HFFc6 (cell line): ENCODE results near the gene L3MBTL1. TPM values are rescaled to one million over a fixed set of nuclear protein-coding genes. Genes with fewer than 3 reads are reported as not detected.

Source experiments
- DNase-seq: peaks from one replicate; pipeline ENCODE4 v3.0.0-alpha.2; 2018
- H3K27ac Mint-ChIP-seq: 2 replicates; pipeline ENCODE4 v1.8.0; 2020; ENCODE audit warnings: mild to moderate bottlenecking, mixed read lengths
- H3K27me3 Mint-ChIP-seq: 2 replicates; pipeline ENCODE4 v1.8.0; 2021; ENCODE audit warnings: mild to moderate bottlenecking, moderate library complexity, mixed read lengths; ENCODE audit not compliant: insufficient read depth
- H3K36me3 Mint-ChIP-seq: 2 replicates; pipeline ENCODE4 v1.8.0; 2021; ENCODE audit warnings: low read depth, mixed read lengths
- H3K4me1 Mint-ChIP-seq: 2 replicates; pipeline ENCODE4 v1.8.0; 2020; ENCODE audit warnings: low read depth, mixed read lengths
- H3K4me3 Mint-ChIP-seq: 2 replicates; pipeline ENCODE4 v1.8.0; 2020; ENCODE audit warnings: mild to moderate bottlenecking, moderate library complexity, mixed read lengths
- H3K9me3 Mint-ChIP-seq: 2 replicates; pipeline ENCODE4 v1.8.0; 2020; ENCODE audit warnings: mild to moderate bottlenecking, mixed read lengths
- total RNA-seq, 6 experiments: library from RNA; stranded (reverse); fragmentation: NEBNext Ultra II Directional; extraction: Animal tissue kit (Norgen Biotek cat#: 25700); gene quantifications; 2 replicates in 1 of 6; 3 replicates in 5 of 6; pipeline ENCODE4 v1.2.3, GENCODE V29; 2021
- TF ChIP-seq, protein P1 (sequence below): fragments of 200-600 bp; sonication (generic); IDR thresholded peaks from 2 replicates; pipeline ENCODE4 v1.5.0; 2021; ENCODE audit warnings: antibody characterized with exemption, mild to moderate bottlenecking

The L3MBTL1 gene
- total RNA-seq, 6 experiments from 2014 or later: 1.8 to 2.9 (median 2.3) TPM

DNA sequence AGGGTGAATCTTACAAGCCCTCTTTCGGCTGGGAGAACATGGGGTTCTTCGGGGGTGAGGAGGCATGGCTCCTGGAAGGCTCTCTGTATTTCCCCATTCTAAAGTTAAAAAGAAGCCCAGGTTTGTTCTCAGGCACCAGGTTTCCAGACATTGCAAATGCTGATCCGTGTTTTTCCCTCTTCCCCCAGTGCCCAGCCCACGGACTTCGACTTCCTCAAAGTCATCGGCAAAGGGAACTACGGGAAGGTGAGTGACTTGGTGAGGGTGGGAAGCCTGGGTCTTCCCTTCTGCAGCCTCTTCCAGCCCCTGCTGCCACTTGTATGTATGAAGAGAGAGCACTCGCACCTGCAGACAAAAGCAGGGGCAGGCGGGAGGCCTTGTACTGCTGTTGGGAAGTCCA, 60.0 kb downstream of the L3MBTL1 start:
- Mint-ChIP-seq H3K36me3 (no peaks in the 10 kb centered on the region), H3K27ac (no peak overlapping the region), H3K9me3 (no peaks in the 10 kb centered on the region), H3K27me3 (peaks cover 29% of the 10 kb centered on the region), H3K4me1 (no peaks in the 10 kb centered on the region), H3K4me3 (no peak overlapping the region)
- TF ChIP-seq, protein P1, sequence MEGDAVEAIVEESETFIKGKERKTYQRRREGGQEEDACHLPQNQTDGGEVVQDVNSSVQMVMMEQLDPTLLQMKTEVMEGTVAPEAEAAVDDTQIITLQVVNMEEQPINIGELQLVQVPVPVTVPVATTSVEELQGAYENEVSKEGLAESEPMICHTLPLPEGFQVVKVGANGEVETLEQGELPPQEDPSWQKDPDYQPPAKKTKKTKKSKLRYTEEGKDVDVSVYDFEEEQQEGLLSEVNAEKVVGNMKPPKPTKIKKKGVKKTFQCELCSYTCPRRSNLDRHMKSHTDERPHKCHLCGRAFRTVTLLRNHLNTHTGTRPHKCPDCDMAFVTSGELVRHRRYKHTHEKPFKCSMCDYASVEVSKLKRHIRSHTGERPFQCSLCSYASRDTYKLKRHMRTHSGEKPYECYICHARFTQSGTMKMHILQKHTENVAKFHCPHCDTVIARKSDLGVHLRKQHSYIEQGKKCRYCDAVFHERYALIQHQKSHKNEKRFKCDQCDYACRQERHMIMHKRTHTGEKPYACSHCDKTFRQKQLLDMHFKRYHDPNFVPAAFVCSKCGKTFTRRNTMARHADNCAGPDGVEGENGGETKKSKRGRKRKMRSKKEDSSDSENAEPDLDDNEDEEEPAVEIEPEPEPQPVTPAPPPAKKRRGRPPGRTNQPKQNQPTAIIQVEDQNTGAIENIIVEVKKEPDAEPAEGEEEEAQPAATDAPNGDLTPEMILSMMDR: no peak
- DNase-seq: no peak

DNA sequence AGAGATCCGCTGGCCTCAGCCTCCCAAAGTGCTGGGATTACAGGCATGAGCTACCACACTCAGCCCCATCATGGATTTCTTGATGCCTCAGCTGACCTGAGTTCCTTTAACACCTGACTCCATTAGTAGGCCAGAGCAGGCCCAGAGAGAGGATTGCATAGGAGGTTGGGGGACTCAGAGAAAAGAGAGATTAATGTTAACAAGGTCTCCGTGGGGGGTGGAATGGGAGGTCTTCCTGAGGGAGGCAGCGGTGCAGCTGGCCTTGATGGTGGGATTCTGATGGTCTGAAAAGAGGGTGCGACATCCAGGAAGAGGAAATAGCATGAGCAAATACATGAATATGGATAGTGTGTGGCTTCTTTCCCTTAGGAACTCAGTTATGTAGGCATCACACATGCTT, 61.2 kb downstream of the L3MBTL1 start:
- no peak overlapping the region for H3K4me3 Mint-ChIP-seq
- peaks cover 29% of the 10 kb centered on the region for H3K27me3 Mint-ChIP-seq
- TF ChIP-seq, protein P1: no peak
- H3K9me3 Mint-ChIP-seq: no peaks in the 10 kb centered on the region
- no peaks in the 10 kb centered on the region for H3K4me1 Mint-ChIP-seq
- no peak for DNase-seq
- H3K27ac Mint-ChIP-seq: no peak overlapping the region
- H3K36me3 Mint-ChIP-seq: no peaks in the 10 kb centered on the region

DNA sequence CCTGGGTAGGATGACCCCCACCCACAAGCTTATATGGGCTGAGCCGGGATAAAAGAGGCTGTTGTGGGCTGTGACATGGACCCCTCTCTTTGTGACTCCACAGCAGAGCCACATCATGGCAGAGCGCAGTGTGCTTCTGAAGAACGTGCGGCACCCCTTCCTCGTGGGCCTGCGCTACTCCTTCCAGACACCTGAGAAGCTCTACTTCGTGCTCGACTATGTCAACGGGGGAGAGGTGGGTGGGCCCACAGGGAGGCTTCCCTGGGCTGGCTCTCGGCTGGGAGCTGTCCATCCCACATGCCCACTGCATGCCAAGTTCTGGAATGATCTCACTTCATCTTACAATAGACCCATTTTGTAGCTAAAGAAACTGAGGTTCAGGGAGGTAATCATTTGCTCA, 61.8 kb downstream of the L3MBTL1 start:
- H3K9me3 Mint-ChIP-seq: no peaks in the 10 kb centered on the region

DNA sequence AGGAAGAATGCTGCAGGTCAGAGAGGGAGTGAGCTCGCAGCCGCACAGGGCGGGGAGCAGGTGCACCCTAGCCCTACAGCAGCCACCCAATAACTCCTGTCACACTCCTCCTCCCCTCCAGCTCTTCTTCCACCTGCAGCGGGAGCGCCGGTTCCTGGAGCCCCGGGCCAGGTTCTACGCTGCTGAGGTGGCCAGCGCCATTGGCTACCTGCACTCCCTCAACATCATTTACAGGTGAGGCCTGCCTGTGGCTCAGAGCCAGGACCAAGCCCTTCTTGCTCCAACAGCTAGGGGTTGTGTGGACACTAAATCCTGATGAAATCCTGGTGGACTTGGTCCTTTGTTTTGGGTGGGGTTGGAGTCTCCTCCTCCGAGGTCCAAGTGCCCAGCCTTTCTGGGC, 63.0 kb downstream of the L3MBTL1 start:
- H3K4me1 Mint-ChIP-seq: no peaks in the 10 kb centered on the region
- H3K9me3 Mint-ChIP-seq: no peaks in the 10 kb centered on the region
- peaks cover 32% of the 10 kb centered on the region for H3K27me3 Mint-ChIP-seq
- DNase-seq: no peak
- TF ChIP-seq, protein P1: no peak
- no peak overlapping the region for H3K4me3 Mint-ChIP-seq
- no peak overlapping the region for H3K27ac Mint-ChIP-seq
- H3K36me3 Mint-ChIP-seq: no peaks in the 10 kb centered on the region

More for the DNA sequence above, 61.8 kb downstream of the L3MBTL1 start:
- H3K4me1 Mint-ChIP-seq: no peaks in the 10 kb centered on the region
- no peak for DNase-seq
- no peaks in the 10 kb centered on the region for H3K36me3 Mint-ChIP-seq
- H3K27ac Mint-ChIP-seq: no peak overlapping the region
- peaks cover 32% of the 10 kb centered on the region for H3K27me3 Mint-ChIP-seq
- no peak overlapping the region for H3K4me3 Mint-ChIP-seq
- TF ChIP-seq, protein P1: no peak

DNA sequence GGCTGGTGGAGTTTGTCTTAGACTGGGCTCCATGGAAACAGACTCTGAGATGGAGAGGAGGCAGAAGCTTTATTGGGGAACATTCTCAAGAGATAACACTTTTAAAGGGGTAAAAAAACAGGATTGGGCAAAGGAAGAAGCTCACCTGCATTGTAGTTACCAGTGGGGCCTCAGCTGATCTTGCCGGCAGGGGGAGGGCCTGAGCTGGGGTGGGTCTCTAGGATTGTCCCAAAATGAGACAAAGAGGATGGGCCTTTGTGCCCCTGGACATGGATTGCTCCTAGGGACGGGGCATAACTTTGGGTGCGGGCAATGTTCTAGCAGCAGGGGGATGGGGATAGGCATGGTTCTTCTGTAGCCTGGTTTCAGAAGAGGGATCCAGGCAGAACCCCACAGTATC, 63.8 kb downstream of the L3MBTL1 start:
- Mint-ChIP-seq H3K27me3 (peaks cover 38% of the 10 kb centered on the region), H3K4me1 (no peaks in the 10 kb centered on the region), H3K36me3 (no peaks in the 10 kb centered on the region), H3K27ac (no peak overlapping the region), H3K4me3 (no peak overlapping the region), H3K9me3 (no peaks in the 10 kb centered on the region)
- TF ChIP-seq, protein P1: 0 out of 2 replicates have a peak, but pooled peaks have one; percentile 23
- no peak for DNase-seq

DNA sequence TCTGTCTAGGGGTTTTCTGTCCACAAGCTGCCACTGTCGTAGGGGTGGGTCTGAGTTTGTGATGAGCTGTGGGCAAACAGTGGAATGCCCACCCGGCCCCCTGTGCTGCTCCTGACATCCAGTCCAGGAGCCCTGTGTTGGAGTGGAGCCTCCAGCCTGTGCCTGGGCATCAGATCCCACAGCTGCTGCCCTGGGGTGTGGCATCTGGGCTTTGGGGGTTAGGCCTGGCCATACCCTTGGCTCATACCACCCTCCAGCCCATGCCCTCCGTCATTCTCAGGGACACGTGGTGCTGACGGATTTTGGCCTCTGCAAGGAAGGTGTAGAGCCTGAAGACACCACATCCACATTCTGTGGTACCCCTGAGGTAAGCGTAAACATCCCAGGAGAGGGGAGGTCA, 64.3 kb downstream of the L3MBTL1 start:
- peaks cover 36% of the 10 kb centered on the region for H3K27me3 Mint-ChIP-seq
- TF ChIP-seq, protein P1: no peak
- no peaks in the 10 kb centered on the region for H3K36me3 Mint-ChIP-seq
- DNase-seq: no peak
- no peaks in the 10 kb centered on the region for H3K9me3 Mint-ChIP-seq
- no peaks in the 10 kb centered on the region for H3K4me1 Mint-ChIP-seq
- no peak overlapping the region for H3K4me3 Mint-ChIP-seq
- H3K27ac Mint-ChIP-seq: no peak overlapping the region
